CD4-positive, alpha-beta T cell treated with Interleukin-4 for 1 hour (primary cell): ENCODE results near the gene ZNF274.
"Not testable (repeated sequence)": the region's sequence is repeated elsewhere in the genome, so short reads cannot be mapped to it uniquely, and the experiment has no call there.

Experiments
- DNase-seq, 2 donors: peaks; one replicate each; pipeline ENCODE4 v3.0.0-alpha.2; 2020 to 2022

ZNF274 gene

GRCh38 chr19:58212336-58213074, 29.6 kb downstream of the ZNF274 start:
- no peak for DNase-seq

GRCh38 chr19:58213075-58213369, 30.2 kb downstream of the ZNF274 start:
- no peak for DNase-seq

GRCh38 chr19:58217069-58217481, 34.2 kb downstream of the ZNF274 start:
- no peak for DNase-seq

- DNase-seq = no peak
Measured at GRCh38 chr19:58217607-58218391, 34.9 kb downstream of the ZNF274 start.

GRCh38 chr19:58218899-58219298, 36.0 kb downstream of the ZNF274 start:
- DNase-seq = peak; percentile 33 to 57

- DNase-seq = no peak
Measured at GRCh38 chr19:58227964-58228584, 45.2 kb downstream of the ZNF274 start.

GRCh38 chr19:58228585-58229254, 45.9 kb downstream of the ZNF274 start, which contains the start of gene ZNF544:
Gene ZNF544 (plus strand): TSS chr19:58228914. CDS start chr19:58244024, 15,110 bp downstream.
- DNase-seq = peak; percentile 33 to 50

GRCh38 chr19:58229255-58229639, 46.4 kb downstream of the ZNF274 start:
- DNase-seq = peak in 1 of 2 donors; percentile 22

GRCh38 chr19:58237324-58237723, 54.5 kb downstream of the ZNF274 start:
- no peak for DNase-seq

GRCh38 chr19:58243351-58243750, 60.5 kb downstream of the ZNF274 start:
- DNase-seq = no peak

- no peak for DNase-seq
Measured at GRCh38 chr19:58248886-58249285, 66.0 kb downstream of the ZNF274 start.

GRCh38 chr19:58252102-58252685, 69.3 kb downstream of the ZNF274 start:
- DNase-seq = no peak

GRCh38 chr19:58258259-58258658, 75.4 kb downstream of the ZNF274 start:
- DNase-seq = not testable (repeated sequence)

GRCh38 chr19:58261600-58261967, 78.7 kb downstream of the ZNF274 start:
- no peak for DNase-seq

GRCh38 chr19:58261968-58262921, 79.4 kb downstream of the ZNF274 start:
- DNase-seq = no peak

- DNase-seq = no peak
Measured at GRCh38 chr19:58262922-58263296, 80.0 kb downstream of the ZNF274 start.
